ENCODE measurements around the gene NUDT6. TPM values are rescaled to one million over a fixed set of nuclear protein-coding genes. Genes with fewer than 3 reads are reported as not detected.
"Not testable (repeated sequence)": the region's sequence is repeated elsewhere in the genome, so short reads cannot be mapped to it uniquely, and the experiment has no call there.

Gene NUDT6, protein sequence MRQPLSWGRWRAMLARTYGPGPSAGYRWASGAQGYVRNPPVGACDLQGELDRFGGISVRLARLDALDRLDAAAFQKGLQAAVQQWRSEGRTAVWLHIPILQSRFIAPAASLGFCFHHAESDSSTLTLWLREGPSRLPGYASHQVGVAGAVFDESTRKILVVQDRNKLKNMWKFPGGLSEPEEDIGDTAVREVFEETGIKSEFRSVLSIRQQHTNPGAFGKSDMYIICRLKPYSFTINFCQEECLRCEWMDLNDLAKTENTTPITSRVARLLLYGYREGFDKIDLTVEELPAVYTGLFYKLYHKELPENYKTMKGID
- polyA plus RNA-seq (ENCODE audit: insufficient read length), result 26.2 TPM
- long read RNA-seq, donor 1, result 0 reads
- long read RNA-seq, donor 2, partial matches to known transcripts, result 0 of 3 reads
- long read RNA-seq, donor 2, other reads (novel, unspliced or antisense), result 0 of 3 reads
- long read RNA-seq, donor 3, partial matches to known transcripts, result 0 of 4 reads
- long read RNA-seq, donor 3, other reads (novel, unspliced or antisense), result 0 of 4 reads
- long read RNA-seq, donor 4, result 0 reads
- long read RNA-seq, donor 5, transcript NUDT6-201 (5 exons, 1,169 nt), result major isoform, 8 of 12 reads
- long read RNA-seq, donor 5, partial matches to known transcripts, result 0 of 12 reads
- long read RNA-seq, donor 5, other reads (novel, unspliced or antisense), result 0 of 12 reads
- long read RNA-seq, donor 6, partial matches to known transcripts, result 11 of 16 reads
- long read RNA-seq, donor 6, other reads (novel, unspliced or antisense), result 0 of 16 reads
- long read RNA-seq, donor 7, transcript NUDT6-201 (5 exons, 1,169 nt), result major isoform, 5 of 7 reads
- long read RNA-seq, donor 7, partial matches to known transcripts, result 0 of 7 reads
- long read RNA-seq, donor 7, other reads (novel, unspliced or antisense), result 0 of 7 reads
- long read RNA-seq, donor 8, partial matches to known transcripts, result 0 of 4 reads
- long read RNA-seq, donor 8, other reads (novel, unspliced or antisense), result 0 of 4 reads

DNA sequence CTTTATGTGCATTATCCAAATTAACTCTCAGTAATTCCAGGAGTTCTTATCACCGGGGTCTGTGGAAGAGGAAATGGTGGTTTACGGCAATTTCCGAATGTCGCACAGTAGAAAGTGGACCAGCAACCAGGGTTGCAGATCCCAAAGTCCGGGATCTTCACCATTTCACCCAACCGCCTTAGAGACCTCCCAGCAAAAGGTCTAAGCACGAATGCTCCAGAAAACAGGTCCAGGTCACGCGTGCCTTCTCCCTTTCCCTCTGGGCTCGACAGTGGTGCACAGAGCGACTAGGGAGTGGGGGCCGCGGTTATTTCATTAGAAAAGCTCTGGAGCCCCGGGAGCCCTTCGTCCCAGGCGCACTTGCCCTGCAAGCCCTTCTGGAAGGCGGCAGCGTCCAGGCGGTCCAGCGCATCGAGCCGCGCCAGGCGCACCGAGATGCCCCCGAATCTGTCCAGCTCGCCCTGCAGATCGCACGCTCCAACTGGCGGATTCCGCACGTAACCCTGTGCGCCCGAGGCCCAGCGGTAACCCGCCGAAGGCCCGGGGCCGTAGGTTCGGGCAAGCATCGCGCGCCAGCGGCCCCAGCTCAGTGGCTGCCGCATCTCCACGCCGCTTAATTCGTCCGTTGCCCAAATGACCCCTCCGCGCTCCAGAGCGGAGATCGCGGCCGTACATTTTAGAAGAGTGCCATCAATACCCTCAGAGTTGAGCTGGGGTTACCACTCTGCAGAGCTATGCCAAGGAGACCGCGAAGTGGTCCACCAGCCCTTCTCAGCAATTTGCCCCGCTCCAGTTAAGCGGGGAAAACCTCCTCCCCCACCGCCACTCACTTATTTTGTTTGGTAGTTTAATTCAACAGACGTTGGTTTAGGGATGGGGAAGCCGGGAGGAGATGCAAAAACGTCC, at the start of gene NUDT6:
Gene NUDT6 (minus strand): TSS at position 627 of the 906 bp plus-strand sequence. CDS start 25 bp downstream, at position 602.
- DNase-seq, result peak; percentile 63

DNA sequence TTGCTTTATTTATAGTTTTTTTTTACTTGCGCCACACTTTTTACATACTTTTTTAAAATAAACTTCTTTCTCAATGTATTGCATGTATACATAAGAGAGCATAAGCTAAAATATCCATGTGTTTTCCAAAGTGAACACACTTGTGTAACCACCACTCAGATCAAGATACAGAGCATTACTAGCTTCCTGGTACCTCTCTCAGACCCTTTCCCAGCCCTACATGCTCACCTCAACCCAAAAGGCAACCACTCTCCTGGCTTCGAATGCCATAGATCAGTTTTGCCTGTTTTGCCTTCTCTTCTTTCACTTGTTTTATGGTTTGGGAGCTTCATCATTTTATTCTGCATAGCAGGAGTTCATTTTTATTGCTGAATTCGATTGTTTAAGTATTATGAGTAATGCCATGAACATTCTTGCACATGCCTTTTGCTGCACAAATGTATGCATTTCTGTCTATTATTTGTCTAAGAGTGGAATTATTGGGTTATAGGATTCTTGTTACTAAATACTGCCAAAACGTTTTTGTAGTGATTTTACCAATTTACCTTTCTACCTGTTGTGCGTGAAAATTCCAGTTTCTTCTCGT, 45.9 kb upstream of the NUDT6 start:
- no peak for DNase-seq

DNA sequence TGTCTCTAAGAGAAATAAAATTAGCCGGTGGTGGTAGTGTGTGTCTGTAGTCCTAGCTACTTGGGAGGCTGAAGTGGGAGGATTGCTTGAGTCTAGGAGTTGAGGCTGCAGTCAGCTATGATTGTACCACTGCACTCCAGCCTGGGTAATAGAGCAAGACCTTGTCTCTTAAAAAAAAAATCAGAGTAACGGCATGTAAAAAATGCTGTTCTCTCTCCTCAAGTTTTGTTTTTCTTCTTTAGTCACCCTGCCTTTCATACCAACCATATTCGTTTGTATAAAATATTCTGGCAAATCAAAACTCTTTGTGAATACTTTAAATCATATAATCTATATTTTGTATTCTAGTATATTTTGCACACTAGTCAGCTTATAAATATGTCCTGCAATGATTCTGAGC, 44.8 kb upstream of the NUDT6 start:
- DNase-seq, result no peak

DNA sequence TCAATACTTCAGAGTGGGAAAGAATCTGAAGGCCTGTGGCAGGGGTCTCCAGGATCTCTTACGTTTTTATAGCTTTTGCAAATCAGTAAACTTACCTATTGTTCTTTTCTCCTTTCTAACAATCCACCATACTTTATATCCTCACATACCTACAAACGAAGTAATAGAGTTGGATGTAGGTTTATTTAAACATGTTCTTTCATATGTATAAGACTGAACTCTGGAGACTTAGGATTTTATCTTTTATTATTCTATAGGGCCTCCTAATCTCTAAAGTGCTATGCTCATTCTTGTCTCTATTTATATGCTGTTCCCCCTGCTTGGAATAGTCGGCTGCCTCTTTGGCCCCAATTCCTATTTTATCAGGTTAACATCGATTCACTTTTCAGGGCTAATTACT, 43.8 kb upstream of the NUDT6 start:
- no peak for DNase-seq

DNA sequence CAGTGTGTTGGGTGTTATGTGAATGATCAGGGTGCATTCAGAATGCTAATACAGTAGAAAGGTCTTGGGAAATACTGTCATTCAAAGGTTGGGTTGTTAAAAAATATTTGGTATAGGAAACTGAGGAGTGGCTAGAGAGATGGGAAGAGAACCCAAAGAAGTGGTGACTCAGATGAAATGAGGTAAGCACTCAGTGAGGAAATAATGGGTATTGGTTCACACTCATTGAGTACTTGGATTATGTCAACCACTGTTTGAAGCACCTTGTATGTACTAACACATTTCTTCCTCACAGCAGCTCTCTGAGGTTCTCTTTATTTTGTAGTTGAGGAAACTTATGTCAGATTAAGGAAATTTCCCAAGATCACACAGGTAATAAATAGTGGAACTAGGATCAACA, 40.8 kb upstream of the NUDT6 start:
- no peak for DNase-seq

DNA sequence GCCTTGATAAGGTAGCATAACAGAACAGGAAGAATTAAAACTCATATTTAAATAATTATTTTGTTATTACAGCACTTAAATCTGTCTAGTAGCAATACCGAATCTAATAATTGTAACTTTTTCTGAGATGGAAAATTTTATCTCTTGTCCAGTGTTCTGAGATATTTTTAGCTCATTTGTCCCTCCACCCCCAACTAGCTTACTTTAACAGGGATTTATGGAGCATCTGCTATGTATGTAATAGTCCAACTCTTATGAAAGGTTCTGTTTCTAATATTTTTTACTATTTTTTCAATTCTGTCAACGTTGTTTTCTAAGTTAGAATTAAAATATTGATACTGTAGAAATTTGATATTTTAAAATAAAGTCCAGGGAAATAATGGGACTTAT, 38.2 kb upstream of the NUDT6 start:
- no peak for DNase-seq

DNA sequence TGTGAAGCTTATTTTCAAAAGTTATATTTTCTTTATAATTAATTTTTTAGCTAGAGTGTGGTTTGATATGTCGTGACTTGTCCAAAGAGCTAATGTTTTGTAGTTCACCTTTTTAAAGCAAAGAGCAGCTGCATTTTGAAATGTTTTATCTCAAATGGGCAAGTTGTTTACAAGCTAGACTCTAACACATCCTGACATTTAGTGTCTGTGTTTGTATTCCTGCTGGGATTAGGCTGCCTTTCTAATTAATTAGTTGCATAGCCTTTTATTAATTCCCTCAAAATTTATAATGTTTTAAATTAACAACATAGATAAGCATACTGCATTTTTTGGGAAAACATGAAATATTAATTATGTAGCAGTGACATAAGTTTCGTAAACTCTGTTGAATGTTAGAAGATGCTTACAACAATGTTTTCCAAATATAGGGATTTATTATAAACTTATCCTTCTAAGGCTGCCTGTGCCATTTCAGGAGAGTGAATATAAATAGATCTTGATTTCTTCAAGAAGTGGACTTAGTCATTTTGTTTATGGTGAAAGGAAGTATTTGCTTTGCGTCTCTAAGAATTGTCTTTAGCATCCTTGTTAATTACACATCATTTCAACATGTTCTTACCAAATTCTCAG, 37.7 kb upstream of the NUDT6 start:
- DNase-seq, result no peak

DNA sequence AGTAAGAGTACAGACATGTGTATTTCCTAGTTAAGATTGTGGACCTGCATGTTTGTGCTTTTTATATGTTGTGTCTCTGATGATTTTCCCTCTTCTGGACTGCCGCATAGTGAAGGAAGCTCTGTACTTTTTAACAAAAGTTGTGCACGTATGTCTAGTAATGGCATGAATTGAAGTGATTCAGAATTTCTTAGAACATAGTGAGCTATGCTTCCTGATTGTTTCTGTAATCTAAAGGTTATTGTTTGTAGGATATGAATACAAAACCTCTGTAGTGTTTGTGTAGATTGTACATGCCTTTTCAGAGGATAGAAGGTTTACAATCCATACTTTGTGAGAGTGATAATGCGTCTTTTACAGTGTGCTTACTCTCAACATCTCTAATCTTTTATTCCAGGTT, 37.0 kb upstream of the NUDT6 start:
- DNase-seq, result no peak

DNA sequence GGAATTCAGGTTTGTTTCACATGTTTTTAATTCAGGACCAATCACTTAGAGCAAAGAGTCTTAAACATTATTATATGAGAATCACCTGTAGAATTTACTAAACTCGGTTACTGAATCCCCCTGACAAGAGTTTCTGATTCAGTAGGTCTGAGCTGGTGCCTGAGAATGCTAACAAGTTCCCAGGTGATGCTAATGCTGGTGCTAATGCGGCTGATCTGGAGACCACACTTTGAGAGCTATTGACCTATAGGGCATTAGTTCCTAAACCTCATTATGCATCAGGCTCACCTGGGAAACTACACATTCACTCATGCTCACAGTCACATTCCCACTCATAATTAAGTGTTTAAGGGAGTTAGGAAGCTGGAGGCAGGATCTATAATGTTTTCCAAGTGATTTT, 36.1 kb upstream of the NUDT6 start:
- no peak for DNase-seq

DNA sequence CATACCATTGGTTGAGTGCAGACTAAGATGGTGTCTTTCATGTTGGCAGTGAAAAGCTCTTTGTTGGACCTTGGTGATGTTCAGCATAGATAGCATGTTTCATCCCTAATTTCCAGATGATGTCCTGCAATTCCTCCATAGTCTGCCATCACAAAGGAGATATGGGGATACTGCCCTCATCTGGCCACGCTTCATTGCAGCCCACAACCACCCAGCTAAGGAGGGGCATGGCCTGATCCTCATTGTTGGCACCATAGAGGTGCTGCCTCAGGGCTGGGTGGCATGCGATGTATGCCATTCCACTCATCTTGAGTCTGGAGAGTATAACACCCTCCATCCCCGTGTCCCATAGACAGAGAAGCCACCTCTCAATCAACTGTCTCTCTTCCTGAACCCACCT, 31.5 kb upstream of the NUDT6 start:
- no peak for DNase-seq

DNA sequence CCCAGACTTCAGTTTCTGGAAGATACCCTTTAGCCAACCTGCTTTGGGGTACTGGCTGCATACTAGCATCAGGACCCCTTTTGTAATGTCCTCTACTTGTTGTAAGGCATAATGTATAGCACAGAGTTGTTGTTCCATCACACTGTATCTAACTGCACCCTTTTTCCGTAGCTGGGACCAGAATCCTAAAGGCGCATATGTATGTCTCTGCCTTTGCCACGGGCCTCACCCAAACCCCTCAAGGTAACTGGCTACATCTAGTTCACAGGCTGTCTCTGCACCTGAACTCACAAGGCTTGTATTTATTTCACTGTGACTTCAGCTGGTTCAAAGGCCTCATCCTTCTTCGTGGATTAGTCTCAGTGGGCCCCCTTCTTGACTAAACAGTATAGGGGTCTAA, 29.6 kb upstream of the NUDT6 start:
- DNase-seq, result no peak

DNA sequence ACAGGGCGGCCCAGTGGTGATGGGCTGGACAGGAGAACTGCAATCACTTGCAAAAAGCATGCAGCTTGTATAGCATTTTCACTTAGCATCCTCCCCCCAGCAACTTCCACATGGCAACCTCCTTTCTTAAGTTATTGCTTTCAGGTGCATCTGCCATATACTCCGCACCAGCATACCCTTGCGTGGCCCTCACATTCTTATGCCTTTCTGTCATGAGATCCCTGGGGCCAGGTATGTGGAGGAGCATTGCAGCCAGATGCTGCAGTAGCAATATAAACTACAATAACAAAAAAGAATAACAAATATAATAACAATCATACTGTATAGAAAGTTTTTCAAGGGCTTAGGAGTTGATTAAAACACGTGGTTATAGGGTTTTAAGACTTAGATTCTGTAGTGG, 26.3 kb upstream of the NUDT6 start:
- no peak for DNase-seq

DNA sequence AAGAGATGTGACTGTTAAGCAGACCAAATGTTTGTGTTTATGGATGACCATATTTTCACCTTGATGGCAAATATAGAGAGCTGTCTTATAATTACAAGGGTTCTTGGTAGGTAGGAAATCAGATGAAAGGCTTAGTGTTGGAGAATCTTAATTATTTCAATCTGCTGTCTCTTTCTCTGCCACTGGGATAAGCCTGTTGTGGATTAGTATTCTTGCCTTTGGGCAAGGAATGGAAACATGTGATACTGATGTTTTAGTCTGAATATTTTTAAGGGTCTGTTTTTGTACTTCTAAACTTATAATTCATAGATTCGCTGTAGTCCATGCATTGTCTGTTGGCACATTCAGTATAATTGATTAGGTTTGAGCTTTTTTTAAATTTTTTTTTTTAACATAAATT, 23.7 kb upstream of the NUDT6 start:
- no peak for DNase-seq

DNA sequence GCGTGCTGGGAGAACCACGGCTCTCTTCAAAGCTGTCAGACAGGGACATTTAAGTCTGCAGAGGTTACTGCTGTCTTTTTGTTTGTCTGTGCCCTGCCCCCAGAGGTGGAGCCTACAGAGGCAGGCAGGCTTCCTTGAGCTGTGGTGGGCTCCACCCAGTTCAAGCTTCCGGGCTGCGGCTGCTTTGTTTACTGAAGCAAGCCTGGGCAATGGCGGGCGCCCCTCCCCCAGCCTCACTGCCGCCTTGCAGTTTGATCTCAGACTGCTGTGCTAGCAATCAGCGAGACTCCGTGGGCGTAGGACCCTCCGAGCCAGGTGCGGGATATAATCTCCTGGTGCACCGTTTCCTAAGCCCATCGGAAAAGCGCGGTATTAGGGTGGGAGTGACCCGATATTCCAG, 22.7 kb upstream of the NUDT6 start:
- not testable (repeated sequence) for DNase-seq

DNA sequence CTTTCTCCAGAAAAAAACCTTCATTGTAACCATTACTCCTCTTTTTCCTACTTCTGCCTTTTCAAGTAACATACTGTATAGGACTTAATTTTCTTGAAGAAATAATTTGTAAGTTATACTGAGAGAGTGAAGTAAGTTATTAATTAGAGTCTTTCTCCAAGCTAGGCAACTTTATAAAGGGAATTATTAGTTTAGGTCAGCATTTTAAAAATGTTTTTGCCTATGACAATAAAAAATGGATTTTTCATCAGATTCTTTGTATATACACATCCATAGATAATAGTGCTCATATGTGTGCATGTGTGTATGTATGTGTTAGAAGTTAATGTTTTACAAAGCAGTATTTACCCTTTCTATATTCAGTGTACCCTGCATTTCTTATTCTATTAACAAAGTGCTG, 10.4 kb upstream of the NUDT6 start:
- no peak for DNase-seq

DNA sequence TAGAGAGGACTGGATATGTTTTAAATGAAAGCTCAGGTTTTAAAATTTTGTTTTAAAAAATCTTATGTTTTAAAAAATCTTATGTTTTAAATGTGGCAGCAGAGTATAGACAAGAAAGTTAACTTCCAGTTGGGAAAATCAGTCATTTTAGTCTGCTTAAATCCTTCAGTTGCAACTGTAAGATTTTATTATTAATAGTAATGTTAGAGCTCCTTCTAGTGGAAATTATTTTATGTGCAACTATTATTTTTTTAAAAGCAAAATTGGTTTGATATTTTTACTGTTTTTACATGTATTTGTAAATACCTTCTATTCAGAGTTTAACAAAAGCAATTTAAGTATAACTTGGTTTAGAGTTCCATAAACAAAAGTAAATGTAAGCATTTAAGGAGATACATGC, 8.5 kb upstream of the NUDT6 start:
- no peak for DNase-seq

DNA sequence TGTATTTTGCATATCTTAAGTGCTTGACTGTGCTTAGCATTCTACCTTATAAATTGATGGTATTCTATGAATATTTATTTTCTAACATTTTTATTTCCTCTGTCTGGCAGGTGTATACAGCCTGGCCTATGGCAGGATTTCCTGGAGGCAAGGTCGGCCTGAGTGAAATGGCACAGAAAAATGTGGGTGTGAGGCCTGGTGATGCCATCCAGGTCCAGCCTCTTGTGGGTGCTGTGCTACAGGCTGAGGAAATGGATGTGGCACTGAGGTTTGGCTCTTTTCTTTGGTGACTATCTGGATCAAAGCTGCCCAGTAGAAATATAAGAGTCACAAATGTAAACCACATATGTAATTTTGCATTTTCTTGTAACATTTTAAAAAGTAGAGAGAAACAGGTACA, 6.5 kb upstream of the NUDT6 start:
- no peak for DNase-seq

DNA sequence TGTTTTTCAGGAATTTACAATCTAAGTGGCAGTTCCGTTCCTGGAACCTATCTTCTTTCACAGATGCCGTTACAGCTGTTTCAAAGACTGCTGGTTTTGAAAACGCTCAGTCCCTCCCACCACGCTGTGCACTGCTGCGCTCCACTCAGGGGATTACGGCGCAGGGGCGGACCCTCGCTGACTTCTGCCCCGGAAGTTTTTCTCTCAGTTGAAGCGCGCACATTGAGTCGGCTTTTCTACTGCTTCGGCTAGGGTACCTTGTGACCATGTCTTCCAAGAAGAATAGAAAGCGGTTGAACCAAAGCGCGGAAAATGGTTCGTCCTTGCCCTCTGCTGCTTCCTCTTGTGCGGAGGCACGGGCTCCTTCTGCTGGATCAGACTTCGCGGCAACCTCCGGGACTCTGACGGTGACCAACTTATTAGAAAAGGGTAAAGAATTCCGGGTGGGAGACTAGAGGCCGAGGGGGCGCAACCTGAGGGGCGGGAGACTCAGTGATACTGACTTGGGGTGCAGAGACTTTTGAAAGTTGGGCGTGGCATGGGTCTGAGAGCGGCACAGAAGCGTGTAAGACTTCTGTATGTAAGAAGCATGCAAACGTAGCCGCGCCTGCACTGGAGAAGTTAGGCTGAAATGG, 597 bp upstream of the NUDT6 start:
- DNase-seq, result peak; percentile 89

DNA sequence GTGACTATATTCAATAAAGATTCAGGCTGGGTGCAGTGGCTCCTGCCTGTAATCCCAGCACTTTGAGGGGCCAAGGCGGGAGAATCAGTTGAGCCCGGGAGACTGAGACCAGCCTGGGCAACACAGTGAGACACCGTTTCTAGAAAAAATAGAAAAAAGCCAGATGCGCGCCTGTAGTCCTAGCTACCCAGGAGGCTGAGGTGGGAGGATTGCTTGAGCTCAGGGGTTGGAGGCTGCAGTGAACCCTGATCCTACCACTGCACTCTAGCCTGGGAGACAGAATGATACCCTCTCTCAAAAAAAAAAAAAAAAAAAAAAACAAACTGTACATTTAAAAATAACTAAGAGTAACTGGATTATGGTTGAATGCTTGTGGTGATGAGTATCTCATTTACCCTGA, 1.1 kb downstream of the NUDT6 start:
- DNase-seq, result no peak

DNA sequence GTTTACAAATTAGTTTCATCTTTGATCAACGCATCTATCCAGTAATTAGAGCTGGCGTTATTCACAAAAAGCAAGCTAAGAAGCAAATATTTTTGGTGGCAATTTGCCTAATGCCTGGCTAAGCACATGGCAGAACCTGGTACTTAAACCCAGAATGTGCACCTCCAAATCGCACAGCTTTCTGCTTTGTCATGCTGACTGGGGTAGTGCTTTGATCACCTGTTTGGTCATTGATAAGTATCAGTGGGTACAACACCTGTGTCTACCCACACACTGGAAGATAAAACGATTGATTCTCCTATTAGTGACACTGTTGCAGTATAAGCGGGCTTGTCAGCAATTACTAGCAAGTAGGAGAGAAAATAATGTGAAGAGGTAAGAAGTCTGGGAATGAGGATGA, 1.9 kb downstream of the NUDT6 start:
- no peak for DNase-seq

DNA sequence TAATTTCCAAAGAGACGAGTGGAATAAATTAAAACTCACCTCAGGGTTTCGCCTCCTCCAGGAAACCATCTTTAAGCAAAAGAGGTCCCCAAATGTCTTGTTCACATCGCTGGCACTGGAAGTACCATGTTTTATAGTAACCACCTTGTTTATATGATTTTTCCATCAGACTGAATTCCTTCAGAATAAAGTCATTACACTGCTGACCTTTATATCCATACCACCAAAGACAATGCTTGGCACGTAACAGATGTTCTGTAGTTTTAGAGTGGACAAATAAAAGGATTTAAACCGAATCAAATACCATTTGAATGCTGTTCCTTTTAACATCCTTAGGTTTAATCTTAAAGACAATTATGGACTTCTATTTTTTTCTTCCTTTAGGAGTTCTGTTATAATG, 4.7 kb downstream of the NUDT6 start:
- DNase-seq, result no peak

All from left kidney (tissue), 8 donors.